ENCODE data around the gene CELA2A. TPM values are rescaled to one million over a fixed set of nuclear protein-coding genes. Genes with fewer than 3 reads are reported as not detected.
A peak's percentile ranks its signal among the peaks of the same experiment; 100 is the strongest.
"Not testable (repeated sequence)": the region's sequence is repeated elsewhere in the genome, so short reads cannot be mapped to it uniquely, and the experiment has no call there.

CELA2A gene
- total RNA-seq, 1 donor from 2014 or later: not detected

DNA sequence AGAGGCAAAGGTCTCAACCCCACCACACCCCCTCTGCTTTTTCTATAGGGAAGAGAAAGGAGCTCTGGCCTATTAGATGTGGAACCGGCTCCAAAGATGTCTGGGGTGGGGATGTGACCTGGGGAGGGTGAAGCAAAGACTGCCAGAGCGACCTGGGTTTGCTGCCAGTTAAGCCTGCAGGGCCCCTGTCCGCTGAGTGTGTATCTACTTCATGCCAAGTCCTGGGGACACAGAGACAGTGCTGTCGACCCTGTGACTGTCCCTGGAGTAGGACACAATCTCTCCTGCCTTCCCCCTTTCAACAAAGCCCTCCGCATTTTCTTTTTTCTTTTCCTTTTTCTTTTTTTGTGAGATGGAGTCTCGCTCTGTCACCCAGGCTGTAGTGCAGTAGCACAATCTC, 25.9 kb downstream of the CELA2A start:
- DNase-seq (ENCODE audit: missing footprints); intact Hi-C loops (cut with DNase I): not testable (repeated sequence)
- peak; percentile 53 for ATAC-seq

DNA sequence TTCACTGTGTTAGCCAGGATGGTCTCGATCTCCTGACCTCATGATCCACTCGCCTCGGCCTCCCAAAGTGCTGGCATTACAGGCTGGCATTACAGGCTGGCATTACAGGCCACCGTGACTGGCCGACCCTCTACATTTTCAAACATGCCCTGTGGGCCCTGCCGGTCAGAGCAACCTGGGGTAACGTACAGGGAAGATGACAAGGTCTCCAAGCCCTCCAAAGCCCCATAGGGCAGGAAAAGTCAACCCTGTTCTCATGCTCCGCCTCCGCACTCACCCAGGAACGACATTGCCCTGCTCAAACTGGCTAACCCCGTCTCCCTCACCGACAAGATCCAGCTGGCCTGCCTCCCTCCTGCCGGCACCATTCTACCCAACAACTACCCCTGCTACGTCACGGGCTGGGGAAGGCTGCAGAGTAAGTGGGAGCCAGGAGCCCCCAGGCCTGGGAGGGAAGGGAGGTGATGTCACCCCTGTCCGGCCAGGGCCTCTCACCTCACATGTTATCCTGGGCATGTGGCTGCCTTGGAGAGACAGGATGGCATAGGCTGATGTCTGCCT, 26.5 kb downstream of the CELA2A start:
- ATAC-seq; DNase-seq (ENCODE audit: missing footprints); intact Hi-C loops (cut with DNase I): not testable (repeated sequence)

DNA sequence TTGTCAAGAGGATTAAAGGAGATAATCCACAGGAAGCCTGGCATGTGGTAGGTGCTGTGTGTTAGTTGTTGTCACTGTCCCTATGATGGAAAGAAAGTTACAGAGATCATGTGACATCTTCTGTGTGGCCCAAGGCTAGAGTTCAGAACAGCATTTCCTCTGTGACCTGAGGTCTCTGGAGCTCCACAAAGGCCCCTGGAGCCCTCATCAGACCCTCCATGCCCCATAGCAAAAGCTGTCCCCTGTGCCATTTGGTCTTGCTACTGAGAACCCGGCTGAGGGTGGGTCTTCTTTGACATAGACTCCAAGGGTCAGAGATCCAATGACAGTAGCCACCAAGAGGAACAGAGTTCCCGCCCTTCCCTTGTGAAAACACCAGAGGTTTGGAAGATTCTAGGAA, 27.4 kb downstream of the CELA2A start:
- intact Hi-C loops (cut with DNase I): no loop called here
- ATAC-seq (no peak), DNase-seq (ENCODE audit: missing footprints) (no peak)

DNA sequence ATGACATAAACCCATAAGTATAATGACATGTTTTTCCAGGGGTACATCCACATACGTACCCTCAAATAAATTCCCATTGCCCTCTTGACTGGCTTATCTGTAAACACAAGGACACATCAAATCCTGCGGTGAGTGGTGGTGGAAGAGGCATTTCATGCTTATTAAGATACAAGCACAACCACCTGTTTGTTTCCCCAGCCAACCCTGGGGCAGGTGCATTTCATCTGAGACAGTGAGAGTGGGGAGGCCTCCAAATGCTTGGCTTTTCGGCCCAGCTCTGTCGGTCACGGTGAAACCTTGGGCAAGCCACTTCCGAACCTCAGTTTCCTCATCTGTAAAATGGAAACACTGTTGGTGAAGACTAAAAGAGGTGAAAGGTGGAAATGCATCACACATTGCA, 27.9 kb downstream of the CELA2A start:
- ATAC-seq; DNase-seq (ENCODE audit: missing footprints); intact Hi-C loops (cut with DNase I): not testable (repeated sequence)

DNA sequence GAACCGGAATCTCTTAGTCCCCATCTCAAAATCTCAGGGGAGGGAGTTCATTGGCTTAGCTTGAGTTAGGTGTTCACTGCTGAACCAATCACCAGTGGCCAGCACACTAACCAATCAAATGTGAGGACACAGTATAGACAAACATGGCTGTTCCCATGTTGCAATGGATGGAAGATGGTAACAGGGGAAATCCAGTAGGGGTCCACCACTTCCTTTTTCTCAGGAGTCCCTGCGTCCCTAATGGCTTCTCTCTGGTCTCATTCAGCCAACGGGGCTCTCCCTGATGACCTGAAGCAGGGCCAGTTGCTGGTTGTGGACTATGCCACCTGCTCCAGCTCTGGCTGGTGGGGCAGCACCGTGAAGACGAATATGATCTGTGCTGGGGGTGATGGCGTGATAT, 29.1 kb downstream of the CELA2A start:
- DNase-seq (ENCODE audit: missing footprints) (no peak), ATAC-seq (no peak)
- intact Hi-C loops (cut with DNase I): no loop called here

DNA sequence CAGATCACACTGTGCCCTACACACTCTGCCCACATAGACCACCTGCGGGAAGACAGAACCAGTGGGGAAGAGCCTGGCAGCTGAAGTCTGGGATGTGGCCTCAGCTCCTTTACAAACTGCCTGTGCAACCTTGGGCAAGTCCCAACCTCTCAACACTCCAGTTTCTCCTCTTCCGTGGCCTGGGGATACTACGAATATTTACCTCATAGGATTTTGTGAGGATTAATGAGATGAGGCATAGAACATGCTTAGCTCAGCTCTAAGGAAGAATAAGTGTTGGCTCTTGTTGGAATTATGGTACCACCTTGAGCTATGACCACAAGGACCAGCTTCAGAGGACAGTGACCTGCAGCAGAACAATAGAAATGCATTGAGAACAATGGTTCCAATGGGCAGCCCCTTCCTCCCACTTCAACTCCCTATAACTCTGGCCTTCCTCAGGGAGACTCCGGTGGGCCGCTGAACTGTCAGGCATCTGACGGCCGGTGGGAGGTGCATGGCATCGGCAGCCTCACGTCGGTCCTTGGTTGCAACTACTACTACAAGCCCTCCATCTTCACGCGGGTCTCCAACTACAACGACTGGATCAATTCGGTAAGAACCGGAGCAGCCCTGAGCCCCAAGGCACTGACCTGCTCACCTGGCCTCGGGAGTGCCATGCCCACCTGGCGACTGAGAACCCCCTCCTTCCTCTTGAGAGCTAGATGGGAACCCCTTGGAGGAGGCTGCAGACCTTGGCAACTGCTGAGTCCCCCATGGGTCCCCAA, 30.5 kb downstream of the CELA2A start:
- ATAC-seq; intact Hi-C loops (cut with DNase I); DNase-seq (ENCODE audit: missing footprints): not testable (repeated sequence)

DNA sequence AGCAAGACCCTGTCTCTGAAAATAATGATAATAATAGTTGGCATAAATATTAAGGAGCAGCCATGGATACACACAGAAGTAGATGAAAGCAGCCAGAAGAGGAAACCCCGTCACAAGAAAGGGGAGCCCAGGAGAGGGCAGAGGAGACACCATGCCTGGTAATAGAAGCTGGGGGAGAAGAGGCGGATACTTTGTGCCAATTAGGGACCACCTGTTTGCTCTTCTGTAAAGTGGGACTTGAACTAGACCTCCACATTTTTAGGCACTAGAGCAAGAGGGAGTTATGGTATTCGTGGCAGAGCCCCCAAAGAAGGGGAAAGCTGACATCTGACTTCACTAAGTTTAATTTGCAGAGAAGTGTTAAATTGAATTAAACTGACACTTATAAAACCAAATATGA, 31.8 kb downstream of the CELA2A start:
- intact Hi-C loops (cut with DNase I): no loop called here
- DNase-seq (ENCODE audit: missing footprints): no peak
- ATAC-seq: no peak

DNA sequence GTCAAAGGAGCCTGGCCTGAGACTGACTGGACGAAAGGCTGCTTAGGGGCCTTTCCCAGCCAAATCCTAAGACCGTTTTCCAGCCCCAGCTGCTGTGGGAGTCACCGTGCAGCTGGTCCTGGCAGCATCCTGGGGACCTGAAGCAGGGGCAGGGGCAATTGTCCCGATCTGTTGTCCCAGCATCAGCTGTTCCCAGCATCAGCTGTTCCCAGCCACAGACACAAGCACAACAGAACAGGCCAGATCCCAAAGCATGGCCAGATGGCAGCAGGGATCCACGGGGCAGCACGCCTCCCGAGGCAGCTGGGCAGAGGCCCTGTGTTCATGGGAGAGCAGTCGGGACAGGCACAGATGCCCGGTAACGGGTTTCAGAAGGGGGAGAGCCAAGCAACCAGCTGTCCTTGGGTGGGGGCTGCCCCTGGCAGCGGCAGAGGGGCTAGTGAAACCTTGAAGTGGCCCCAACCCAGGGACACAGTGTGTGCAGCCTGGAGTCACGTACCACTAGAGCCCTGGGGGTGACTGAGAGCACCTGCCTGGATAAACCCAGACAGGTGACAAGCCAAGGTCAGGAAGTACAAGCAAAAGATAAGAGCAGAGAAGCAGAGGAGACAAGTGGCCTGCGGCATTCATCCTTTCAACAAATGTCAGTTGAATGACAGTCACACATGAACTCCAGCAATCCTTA, 32.7 kb downstream of the CELA2A start:
- intact Hi-C loops (cut with DNase I): no loop called here
- ATAC-seq: peak; percentile 26
- DNase-seq (ENCODE audit: missing footprints): no peak

DNA sequence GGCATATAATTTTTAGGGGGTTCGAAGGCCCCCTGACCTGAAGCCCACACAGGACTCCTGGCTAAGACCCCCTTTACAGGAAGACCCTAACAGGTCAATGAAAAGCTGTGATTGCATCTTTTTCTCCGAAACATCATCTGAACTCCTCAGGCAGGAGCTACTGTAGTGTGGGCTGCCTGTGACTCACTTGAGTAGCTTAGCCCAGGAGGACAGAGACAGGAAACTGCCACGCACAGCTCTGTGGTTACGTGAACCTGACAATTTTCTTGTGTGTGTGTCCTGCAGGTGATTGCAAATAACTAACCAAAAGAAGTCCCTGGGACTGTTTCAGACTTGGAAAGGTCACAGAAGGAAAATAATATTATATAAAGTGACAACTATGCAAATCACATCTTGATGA, 34.5 kb downstream of the CELA2A start:
- DNase-seq (ENCODE audit: missing footprints); ATAC-seq; intact Hi-C loops (cut with DNase I): not testable (repeated sequence)

DNA sequence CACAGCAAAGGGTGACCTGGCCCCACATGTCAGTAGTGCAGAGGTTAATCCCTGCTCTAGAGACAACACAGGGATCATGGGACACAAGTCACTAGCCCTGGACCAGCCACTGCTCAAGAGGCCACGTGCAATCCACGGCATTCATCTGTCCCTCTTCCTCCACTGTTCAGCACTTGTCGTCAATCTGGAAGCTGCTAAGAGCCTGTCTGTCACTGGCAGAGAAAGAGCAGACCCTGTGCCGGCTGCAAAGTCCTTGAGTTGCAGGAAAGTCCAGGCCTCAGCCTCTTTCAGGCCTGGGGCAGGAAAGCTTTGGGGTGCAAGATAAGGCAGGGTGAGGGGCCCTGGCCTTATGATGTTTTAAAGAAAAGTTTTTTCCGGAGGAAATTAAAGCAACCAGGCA, 36.1 kb downstream of the CELA2A start:
- intact Hi-C loops (cut with DNase I): no loop called here

DNA sequence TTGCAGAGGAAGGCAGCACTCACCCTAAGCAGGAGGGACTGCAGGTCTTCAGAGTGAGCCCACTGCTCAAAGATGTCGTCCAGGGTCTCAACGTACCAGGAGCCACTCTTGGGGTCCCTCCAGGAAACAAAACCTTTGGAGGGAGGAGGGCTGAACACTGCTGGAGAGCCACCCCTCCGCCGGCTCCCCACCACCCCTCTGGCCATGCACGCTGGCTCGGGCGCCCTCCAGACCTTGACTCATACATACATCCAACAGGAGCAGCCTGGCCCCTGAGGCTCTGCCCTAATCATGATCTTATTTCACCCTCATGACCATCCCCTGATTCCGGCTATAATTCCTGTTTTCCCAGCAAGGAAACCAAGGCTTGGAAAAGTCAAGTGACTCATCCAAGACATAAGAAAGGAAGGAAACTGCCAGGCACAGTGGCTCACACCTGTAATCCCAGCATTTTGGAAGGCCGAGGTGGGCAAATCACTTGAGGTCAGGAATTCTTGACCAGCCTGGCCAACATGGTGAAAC, 37.4 kb downstream of the CELA2A start:
- DNase-seq (ENCODE audit: missing footprints) (no peak), ATAC-seq (no peak)
- intact Hi-C loops (cut with DNase I): no loop called here

More for the DNA sequence above, 36.1 kb downstream of the CELA2A start:
- DNase-seq (ENCODE audit: missing footprints): peak; percentile 70
- ATAC-seq: peak; percentile 89

DNA sequence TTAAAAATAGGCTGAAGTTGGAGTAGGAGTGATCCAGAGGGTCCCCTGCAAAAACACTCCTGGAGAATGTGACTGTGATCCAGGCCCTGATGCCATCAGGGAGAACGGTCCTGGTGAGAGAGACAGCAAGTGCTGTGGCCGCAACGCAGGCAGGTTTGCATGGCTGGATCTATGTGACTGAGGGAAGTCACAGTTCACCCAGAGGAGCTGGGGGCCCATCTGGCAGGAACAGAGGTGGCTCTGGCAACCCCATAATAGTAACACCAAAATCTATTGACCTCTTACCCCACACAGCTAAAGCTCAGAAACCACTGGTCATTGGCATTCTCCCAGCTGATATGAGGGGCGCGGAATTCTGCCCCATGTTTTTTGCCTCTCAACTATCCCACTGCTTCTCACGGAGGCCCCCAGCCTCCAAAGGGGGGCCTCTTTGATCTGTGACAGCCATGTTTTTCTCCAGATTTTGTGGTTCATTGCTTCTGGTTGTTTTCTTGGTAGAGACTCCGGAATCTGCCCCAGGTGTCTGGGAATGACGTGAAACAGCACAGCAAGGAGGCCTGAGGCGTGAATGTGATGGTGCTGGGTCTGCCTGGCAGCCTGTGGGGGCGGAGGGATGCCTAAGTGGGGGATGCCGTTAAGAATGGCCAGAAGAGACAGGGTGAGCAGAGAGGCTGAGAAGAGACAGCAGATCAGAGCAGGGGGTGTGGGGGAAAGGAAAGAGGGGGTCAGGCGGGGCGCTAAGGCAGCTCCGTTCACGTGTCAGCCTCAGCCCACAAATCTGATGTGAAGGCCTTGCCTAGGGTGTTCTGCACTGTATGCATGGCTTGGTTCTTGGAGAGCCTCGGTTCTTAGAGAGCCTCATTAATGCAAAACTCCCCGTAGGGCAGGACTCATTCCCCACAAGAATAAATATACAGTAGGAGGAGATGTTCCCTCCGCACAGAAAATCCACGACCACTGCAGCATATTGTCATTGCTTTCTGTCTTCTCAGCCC, 43.9 kb downstream of the CELA2A start:
- no peak for ATAC-seq
- intact Hi-C loops (cut with DNase I): loop anchor here (5.0 kb wide), 2 partner anchors 68 to 178 kb away; no protein-coding TSS in a partner anchor

DNA sequence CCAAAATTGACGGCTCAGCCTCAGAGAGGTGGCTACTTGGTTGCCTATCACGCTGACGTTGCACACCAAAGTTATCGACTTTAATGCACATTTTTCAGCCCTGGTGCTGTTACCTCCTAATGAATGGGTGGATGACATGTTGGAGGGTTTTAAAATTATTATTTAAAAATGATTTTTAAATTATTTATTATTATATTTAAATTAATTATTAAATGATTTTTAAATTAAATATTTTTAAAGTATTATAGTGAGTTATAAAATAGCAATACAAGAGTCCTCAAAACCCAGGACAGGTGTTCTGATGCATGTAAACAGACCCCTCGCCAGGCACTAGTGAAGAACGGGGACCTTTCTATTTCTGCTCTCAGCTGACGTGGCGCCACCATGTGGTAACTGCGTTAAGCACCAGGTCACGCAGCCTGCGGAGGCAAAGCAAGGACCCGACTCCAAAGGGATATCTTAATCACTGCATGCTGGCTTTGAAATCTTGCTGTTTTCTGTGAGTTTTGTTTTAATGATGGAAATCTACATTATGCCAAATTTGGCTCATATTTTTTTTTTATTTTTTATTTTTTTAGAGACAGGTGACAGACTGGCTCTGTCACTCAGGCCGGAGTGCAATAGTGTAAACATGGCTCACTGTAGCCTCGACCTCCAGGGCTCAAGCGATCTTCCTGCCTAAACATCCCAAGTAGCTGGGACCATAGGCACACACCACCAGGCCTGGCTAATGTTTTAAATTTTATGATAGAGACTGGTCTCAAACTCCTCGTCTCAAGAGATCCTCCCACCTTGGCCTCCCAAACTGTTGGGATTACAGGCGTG, 44.9 kb downstream of the CELA2A start:
- ATAC-seq (peak; percentile 47), DNase-seq (ENCODE audit: missing footprints) (peak; percentile 81)
- intact Hi-C loops (cut with DNase I): loop anchor here (5.0 kb wide), 2 partner anchors 69 to 179 kb away; no protein-coding TSS in a partner anchor

More for the DNA sequence above, 43.9 kb downstream of the CELA2A start:
- DNase-seq (ENCODE audit: missing footprints): no peak

DNA sequence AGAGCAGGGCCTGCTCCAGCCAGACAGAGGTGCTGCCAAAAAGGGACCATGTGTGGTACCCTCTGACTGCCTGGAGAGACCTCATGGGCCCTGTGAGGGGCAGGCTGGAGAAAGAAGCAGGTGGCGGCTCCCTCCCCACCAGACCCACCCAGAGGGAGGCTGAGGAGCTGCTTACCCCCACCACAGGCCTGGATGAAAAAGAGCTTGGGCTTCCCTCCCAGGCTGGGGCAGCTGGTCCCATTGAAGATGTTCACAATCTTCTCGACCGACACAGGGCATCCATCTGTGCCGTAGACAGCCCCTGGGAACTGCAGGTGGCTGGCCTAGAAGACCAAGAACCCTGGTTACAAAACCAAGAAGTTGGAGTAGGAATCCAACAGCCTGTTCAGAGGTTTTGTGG, 47.9 kb downstream of the CELA2A start:
- intact Hi-C loops (cut with DNase I): loop anchor here (5.0 kb wide), 2 partner anchors 72 to 182 kb away; no protein-coding TSS in a partner anchor
- DNase-seq (ENCODE audit: missing footprints) (no peak), ATAC-seq (no peak)

DNA sequence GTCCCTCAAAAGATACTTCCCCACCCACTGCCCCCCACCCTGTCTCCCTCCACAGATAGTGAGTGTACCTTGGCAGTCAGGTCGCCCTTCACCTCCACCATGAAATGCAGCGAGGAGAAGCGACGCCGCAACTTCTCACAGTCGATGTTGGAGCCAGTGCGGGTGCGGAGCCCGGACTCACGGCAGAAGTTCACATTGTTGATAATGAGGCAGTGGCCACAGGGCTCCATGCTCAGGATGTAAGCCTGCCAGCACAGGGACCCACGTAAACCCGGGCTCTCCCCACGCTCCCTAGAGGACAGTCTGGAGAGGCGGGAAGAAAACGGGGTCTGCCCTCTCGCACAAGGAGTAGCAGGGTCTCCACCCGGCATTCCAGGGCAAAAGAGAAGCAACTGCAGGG, 50.3 kb downstream of the CELA2A start:
- intact Hi-C loops (cut with DNase I): no loop called here
- ATAC-seq (no peak), DNase-seq (ENCODE audit: missing footprints) (no peak)

DNA sequence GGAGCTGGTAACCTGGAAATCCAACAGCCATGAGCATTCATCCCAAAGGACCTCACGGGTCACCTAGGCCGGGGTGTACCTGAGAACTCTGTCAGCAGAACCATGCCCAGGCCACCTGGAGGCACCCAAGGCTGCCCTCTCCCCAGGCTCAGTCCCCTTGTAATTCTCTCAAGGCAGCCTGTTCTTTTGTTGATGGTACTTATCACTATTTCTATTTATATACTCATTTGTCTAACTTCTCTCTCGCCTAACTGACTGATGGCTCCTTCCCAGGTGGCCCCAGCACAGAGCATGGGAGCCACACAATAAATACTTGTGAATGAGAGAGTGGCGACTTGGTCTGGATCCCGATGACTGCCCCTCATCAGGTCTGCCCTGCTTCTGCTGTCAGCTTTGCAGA, 50.7 kb downstream of the CELA2A start:
- intact Hi-C loops (cut with DNase I): no loop called here
- no peak for DNase-seq (ENCODE audit: missing footprints)
- peak; percentile 65 for ATAC-seq

DNA sequence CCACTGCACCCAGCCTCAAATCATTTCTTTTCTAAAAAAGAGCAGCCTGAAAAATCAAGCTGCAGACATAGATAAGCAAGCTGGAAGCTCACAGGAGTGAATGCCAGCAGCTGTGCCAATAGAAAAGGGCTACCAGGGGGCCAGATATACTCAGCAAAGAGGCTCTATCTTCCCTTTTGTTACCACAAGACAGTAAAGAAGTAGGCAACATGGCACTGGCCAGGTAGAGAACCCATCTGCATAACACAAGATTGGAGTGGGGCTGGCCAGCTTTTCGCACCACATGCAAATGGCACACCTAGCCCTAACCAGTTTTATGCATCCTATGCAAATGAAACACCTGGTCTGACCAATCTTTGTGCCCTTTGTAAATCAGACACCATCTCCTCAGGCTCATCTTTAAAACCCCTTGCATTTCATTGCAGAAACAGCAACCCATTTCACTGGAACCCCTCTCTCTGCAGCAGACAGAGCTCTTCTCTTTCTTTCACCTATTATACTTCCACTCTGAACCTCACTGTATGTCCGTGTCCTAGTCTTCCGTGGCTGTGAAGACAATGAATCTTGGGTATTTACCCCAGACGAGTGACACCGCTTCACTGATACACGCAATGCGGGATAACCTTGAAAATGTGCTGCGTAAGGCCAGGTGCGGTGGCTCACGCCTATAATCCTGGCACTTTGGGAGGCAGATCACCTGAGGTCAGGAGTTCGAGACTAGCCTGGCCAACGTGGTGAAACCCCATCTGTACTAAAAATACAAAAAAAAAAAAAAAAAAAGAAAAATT, 52.4 kb downstream of the CELA2A start:
- DNase-seq (ENCODE audit: missing footprints) (no peak), ATAC-seq (no peak)
- intact Hi-C loops (cut with DNase I): no loop called here
